ENCODE results near the gene CACHD1.
"Not testable (repeated sequence)": the region's sequence is repeated elsewhere in the genome, so short reads cannot be mapped to it uniquely, and the experiment has no call there.

DNA sequence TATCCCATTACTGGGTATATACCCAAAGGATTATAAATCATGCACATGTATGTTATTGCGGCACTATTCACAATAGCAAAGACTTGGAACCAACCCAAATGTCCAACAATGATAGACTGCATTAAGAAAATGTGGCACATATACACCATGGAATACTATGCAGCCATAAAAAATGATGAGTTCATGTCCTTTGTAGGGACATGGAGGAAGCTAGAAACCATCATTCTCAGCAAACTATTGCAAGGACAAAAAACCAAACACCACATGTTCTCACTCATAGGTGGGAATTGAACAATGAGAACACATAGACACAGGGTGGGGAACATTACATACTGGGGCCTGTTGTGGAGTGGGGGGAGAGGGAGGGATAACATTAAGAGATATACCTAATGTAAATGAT is 270.8 kb downstream of the CACHD1 start:
- not testable (repeated sequence) for TF ChIP-seq GABPA (IDR thresholded peaks at IDR 0.05; ENCODE audit: borderline replicate concordance, insufficient read depth, low read length); NRF1 (IDR thresholded peaks at IDR 0.05; ENCODE audit: low read depth, low read length); EZH2 (IDR thresholded peaks at IDR 0.05; ENCODE audit: low read depth, low read length, severe bottlenecking); POLR2AphosphoS5 (IDR thresholded peaks at IDR 0.05; ENCODE audit: low read depth, low read length); GTF2F1 (IDR thresholded peaks at IDR 0.05; ENCODE audit: borderline replicate concordance, low read depth, low read length); POLR2A (IDR thresholded peaks at IDR 0.05; ENCODE audit: control extremely low read depth in 1 of 2, low read depth in 2 of 2, low read length in 2 of 2)

All from H1 (cell line).